ENCODE data around the gene HOGA1. TPM values are rescaled to one million over a fixed set of nuclear protein-coding genes. Genes with fewer than 3 reads are reported as not detected.
"Not testable (repeated sequence)": the region's sequence is repeated elsewhere in the genome, so short reads cannot be mapped to it uniquely, and the experiment has no call there.

The HOGA1 gene
- total RNA-seq, 1 donor from 2014 or later = 0.98 TPM

- no peaks in the 10 kb centered on the region for H3K9me3 ChIP-seq
- DNase-seq (ENCODE audit: extremely low spot score in 2 of 2) = no peak
- intact Hi-C loops (cut with DNase I) = loop anchor here (2.0 kb wide), 1 partner anchor 91 kb away; no protein-coding TSS in a partner anchor
- no peaks in the 10 kb centered on the region for H3K27me3 ChIP-seq
- H3K36me3 ChIP-seq = no peaks in the 10 kb centered on the region
- H3K4me1 ChIP-seq = peaks cover 32% of the 10 kb centered on the region
- peak overlapping the region; percentile 11 for H3K27ac ChIP-seq
- no peak for TF ChIP-seq POLR2AphosphoS5 (IDR thresholded peaks at IDR 0.05; ENCODE audit: insufficient read depth in 1 of 2, low read depth in 1 of 2)
- peak; percentile 61 to 80 (median 66) for TF ChIP-seq CTCF (IDR thresholded peaks at IDR 0.05)
- TF ChIP-seq POLR2A (IDR thresholded peaks at IDR 0.05) = no peak
- H3K4me3 ChIP-seq = no peak overlapping the region
Observed at GRCh38 chr10:97553575-97554031, 30.6 kb upstream of the HOGA1 start.

- H3K4me3 ChIP-seq; H3K9me3 ChIP-seq; H3K27me3 ChIP-seq; intact Hi-C loops (cut with DNase I); DNase-seq (ENCODE audit: extremely low spot score in 2 of 2); H3K27ac ChIP-seq; H3K36me3 ChIP-seq: not testable (repeated sequence)
- peaks cover 26% of the 10 kb centered on the region for H3K4me1 ChIP-seq
Observed at GRCh38 chr10:97554336-97554735, 29.9 kb upstream of the HOGA1 start.

GRCh38 chr10:97555541-97555940 is 28.6 kb upstream of the HOGA1 start:
- H3K36me3 ChIP-seq; H3K9me3 ChIP-seq; DNase-seq (ENCODE audit: extremely low spot score in 2 of 2); H3K4me3 ChIP-seq; H3K27me3 ChIP-seq; H3K27ac ChIP-seq; intact Hi-C loops (cut with DNase I): not testable (repeated sequence)
- H3K4me1 ChIP-seq = peaks cover 14% of the 10 kb centered on the region

GRCh38 chr10:97560731-97561381 is 23.3 kb upstream of the HOGA1 start:
- H3K4me1 ChIP-seq; H3K27ac ChIP-seq; intact Hi-C loops (cut with DNase I): not testable (repeated sequence)

GRCh38 chr10:97561386-97562077 is 22.7 kb upstream of the HOGA1 start:
- H3K4me1 ChIP-seq; H3K9me3 ChIP-seq; H3K36me3 ChIP-seq; DNase-seq (ENCODE audit: extremely low spot score in 2 of 2); H3K27ac ChIP-seq; H3K27me3 ChIP-seq; H3K4me3 ChIP-seq; intact Hi-C loops (cut with DNase I): not testable (repeated sequence)

More at GRCh38 chr10:97560731-97561381, 23.3 kb upstream of the HOGA1 start:
- H3K27me3 ChIP-seq; H3K4me3 ChIP-seq; H3K36me3 ChIP-seq; DNase-seq (ENCODE audit: extremely low spot score in 2 of 2); H3K9me3 ChIP-seq: not testable (repeated sequence)

- H3K4me1 ChIP-seq; intact Hi-C loops (cut with DNase I); H3K9me3 ChIP-seq; H3K27me3 ChIP-seq; DNase-seq (ENCODE audit: extremely low spot score in 2 of 2); H3K4me3 ChIP-seq; H3K36me3 ChIP-seq; H3K27ac ChIP-seq: not testable (repeated sequence)
Observed at GRCh38 chr10:97562329-97562728, 21.9 kb upstream of the HOGA1 start.

- Histone ChIP-seq H3K36me3 (peaks cover 0 to 6% of the 10 kb centered on the region in 2 donors), H3K9me3 (no peaks in the 10 kb centered on the region), H3K27me3 (no peaks in the 10 kb centered on the region), H3K4me3 (no peak overlapping the region), H3K27ac (no peak overlapping the region), H3K4me1 (no peaks in the 10 kb centered on the region)
- no peak for DNase-seq (ENCODE audit: extremely low spot score in 2 of 2)
- no peak for TF ChIP-seq CTCF (IDR thresholded peaks at IDR 0.05)
- intact Hi-C loops (cut with DNase I) = no loop called here
Observed at GRCh38 chr10:97563337-97563736, 20.9 kb upstream of the HOGA1 start.
